ENCODE results near the gene CPNE4.
"Not testable (repeated sequence)": the region's sequence is repeated elsewhere in the genome, so short reads cannot be mapped to it uniquely, and the experiment has no call there.

The CPNE4 gene

GRCh38 chr3:132034486-132035464 lies at the start of gene CPNE4:
Gene CPNE4, minus strand, starts transcription at chr3:132035014.
- DNase-seq, result peak; percentile 74

GRCh38 chr3:132083583-132084279 lies 48.9 kb upstream of the CPNE4 start:
- DNase-seq, result no peak

- DNase-seq, result no peak
Observed at GRCh38 chr3:132083159-132083558, 48.3 kb upstream of the CPNE4 start.

GRCh38 chr3:132079147-132079546 lies 44.3 kb upstream of the CPNE4 start:
- no peak for DNase-seq

- no peak for DNase-seq
Observed at GRCh38 chr3:132073771-132074170, 39.0 kb upstream of the CPNE4 start.

- DNase-seq, result no peak
Observed at GRCh38 chr3:132071043-132071442, 36.2 kb upstream of the CPNE4 start.

GRCh38 chr3:132064114-132064513 lies 29.3 kb upstream of the CPNE4 start:
- no peak for DNase-seq

GRCh38 chr3:132062535-132062934 lies 27.7 kb upstream of the CPNE4 start:
- no peak for DNase-seq

GRCh38 chr3:132055872-132056271 lies 21.1 kb upstream of the CPNE4 start:
- no peak for DNase-seq

- no peak for DNase-seq
Observed at GRCh38 chr3:132047209-132047608, 12.4 kb upstream of the CPNE4 start.

- not testable (repeated sequence) for DNase-seq
Observed at GRCh38 chr3:132044874-132045273, 10.1 kb upstream of the CPNE4 start.

- DNase-seq, result no peak
Observed at GRCh38 chr3:132042681-132043080, 7.9 kb upstream of the CPNE4 start.

- peak; percentile 2 for DNase-seq
Observed at GRCh38 chr3:132038198-132038825, 3.5 kb upstream of the CPNE4 start.

GRCh38 chr3:132037581-132037980 lies 2.8 kb upstream of the CPNE4 start:
- DNase-seq, result no peak

- no peak for DNase-seq
Observed at GRCh38 chr3:132037056-132037455, 2.2 kb upstream of the CPNE4 start.

GRCh38 chr3:132034097-132034485 lies 723 bp downstream of the CPNE4 start:
- no peak for DNase-seq

GRCh38 chr3:132033471-132033870 lies 1.3 kb downstream of the CPNE4 start:
- no peak for DNase-seq

- no peak for DNase-seq
Observed at GRCh38 chr3:132032959-132033358, 1.9 kb downstream of the CPNE4 start.

- DNase-seq, result peak; percentile 57
Observed at GRCh38 chr3:132029182-132029902, 5.5 kb downstream of the CPNE4 start.

- DNase-seq, result no peak
Observed at GRCh38 chr3:132022914-132023313, 11.9 kb downstream of the CPNE4 start.

- no peak for DNase-seq
Observed at GRCh38 chr3:132020058-132020457, 14.8 kb downstream of the CPNE4 start.

- no peak for DNase-seq
Observed at GRCh38 chr3:132017137-132017536, 17.7 kb downstream of the CPNE4 start.
